Lower leg skin (tissue), 4 donors: ENCODE data around the gene SMIM32. TPM values are rescaled to one million over a fixed set of nuclear protein-coding genes. Genes with fewer than 3 reads are reported as not detected.

Experiments
- DNase-seq, 2 donors: peaks; one replicate each; pipeline ENCODE4 v3.0.0-alpha.2; 2019; ENCODE audit warnings: low spot score in 2 of 2
- H3K4me3 ChIP-seq: fragments of 200-600 bp; sonication (generic); 2 replicates; pipeline ENCODE4 v1.5.1; 2017; ENCODE audit warnings: mild to moderate bottlenecking, low read depth; ENCODE audit not compliant: poor library complexity, severe bottlenecking
- POLR2A ChIP-seq, 2 donors: fragments of 450-650 bp; IDR thresholded peaks; one replicate each; pipeline ENCODE4 v1.6.1; 2016 to 2017; ENCODE audit warnings: antibody characterized with exemption in 2 of 2, mild to moderate bottlenecking in 1 of 2, moderate library complexity in 1 of 2
- WGBS, 2 donors: methylation state at CpG; one replicate each; pipeline ENCODE4 v1.1.5; 2018; 5-methylcytosine and 5-hydroxymethylcytosine counted together
- intact Hi-C: fragments of 100-400 bp; cut with DNase I; formaldehyde crosslinking; loops from one replicate; pipeline ENCODE4 v1.15.0; 2023; ENCODE audit warnings: low total_unique reads
- total RNA-seq, 4 donors: library from RNA; depleted of rRNA; stranded (reverse); fragments of >200 nt; gene quantifications; one replicate each; pipeline ENCODE4 v1.1.0, GENCODE V29; 2016
- TF ChIP-seq, protein P1 (sequence below), 3 donors: fragments of 450-650 bp; IDR thresholded peaks; one replicate each; pipeline ENCODE4 v1.5.1; 2016; ENCODE audit warnings: antibody characterized with exemption in 3 of 3, mild to moderate bottlenecking in 3 of 3, moderate library complexity in 2 of 3

SMIM32 gene
- total RNA-seq, 4 donors from 2014 or later = not detected

DNA sequence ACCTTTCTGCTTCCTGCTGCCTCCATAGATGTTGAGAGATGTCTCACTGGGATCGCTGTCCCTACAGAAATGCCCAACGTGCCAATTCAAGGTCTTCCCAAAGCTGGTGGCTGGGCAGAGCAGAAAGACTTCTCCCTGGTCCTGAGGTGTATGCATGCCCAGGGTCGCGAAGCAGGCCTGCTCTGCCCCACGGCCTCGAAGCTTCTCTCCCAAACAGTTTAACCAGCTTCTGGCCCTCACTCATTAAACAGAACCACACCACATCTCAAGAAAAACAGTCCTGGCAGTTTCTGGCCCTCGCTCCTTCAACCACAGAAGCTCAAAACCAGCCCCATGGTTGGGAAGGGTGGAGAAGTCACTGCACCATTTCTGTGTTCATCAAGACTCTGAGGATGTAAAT is 14.7 kb upstream of the SMIM32 start:
- H3K4me3 ChIP-seq = no peak overlapping the region
- DNase-seq = peak in 1 of 2 donors; percentile 60
- TF ChIP-seq, protein P1, sequence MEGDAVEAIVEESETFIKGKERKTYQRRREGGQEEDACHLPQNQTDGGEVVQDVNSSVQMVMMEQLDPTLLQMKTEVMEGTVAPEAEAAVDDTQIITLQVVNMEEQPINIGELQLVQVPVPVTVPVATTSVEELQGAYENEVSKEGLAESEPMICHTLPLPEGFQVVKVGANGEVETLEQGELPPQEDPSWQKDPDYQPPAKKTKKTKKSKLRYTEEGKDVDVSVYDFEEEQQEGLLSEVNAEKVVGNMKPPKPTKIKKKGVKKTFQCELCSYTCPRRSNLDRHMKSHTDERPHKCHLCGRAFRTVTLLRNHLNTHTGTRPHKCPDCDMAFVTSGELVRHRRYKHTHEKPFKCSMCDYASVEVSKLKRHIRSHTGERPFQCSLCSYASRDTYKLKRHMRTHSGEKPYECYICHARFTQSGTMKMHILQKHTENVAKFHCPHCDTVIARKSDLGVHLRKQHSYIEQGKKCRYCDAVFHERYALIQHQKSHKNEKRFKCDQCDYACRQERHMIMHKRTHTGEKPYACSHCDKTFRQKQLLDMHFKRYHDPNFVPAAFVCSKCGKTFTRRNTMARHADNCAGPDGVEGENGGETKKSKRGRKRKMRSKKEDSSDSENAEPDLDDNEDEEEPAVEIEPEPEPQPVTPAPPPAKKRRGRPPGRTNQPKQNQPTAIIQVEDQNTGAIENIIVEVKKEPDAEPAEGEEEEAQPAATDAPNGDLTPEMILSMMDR (IDR thresholded peaks at IDR 0.05) = no peak
- TF ChIP-seq POLR2A (IDR thresholded peaks at IDR 0.05) = no peak
- 93 to 95% methylated on average over 7 of the region's 7 CpGs for WGBS, 2 donors
- intact Hi-C loops = loop anchor here (5.0 to 10.0 kb wide), 2 partner anchors 263 to 325 kb away; no protein-coding TSS in a partner anchor

DNA sequence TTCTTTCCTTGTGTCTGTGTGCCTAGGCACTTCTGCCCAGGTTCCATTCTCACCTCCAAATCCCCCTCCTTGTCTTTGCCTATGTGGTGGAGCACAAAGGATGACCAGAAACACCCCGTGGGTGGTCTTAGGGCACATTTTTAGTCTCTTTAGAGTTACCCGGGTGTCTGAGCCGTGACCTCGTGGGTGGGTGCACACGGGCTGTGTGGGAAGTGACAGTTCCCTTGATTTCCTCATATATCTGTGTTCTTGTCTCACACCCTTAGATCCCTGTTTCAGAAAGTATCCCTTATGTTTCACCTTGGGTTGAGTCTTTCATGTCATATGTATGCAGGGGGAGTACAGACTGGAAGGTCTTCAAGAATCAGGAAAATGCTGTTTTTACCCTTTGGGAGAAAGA is 13.4 kb upstream of the SMIM32 start:
- WGBS, 2 donors = 80 to 90% methylated on average over 5 of the region's 5 CpGs

DNA sequence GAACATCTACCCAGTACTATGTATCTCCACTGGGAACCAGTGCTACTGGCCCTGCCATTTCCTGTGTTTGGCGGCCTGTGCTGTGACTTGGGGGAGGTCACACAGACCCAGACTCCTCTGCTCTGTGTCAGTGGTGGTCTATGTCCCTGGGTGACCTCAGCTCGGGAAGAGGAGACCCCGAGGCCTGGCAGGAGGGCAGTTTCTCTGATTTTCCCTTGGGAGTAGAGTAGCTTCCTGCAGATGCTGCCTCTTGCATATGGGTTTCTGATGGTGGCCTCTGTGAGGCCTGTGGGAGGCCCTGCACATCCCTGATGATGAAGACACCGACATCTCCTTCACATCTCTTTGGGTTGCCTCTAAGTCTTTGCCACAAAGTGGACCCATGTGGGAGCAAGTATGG is 13.0 kb upstream of the SMIM32 start:
- intact Hi-C loops = loop anchor here (5.0 to 10.0 kb wide), 2 partner anchors 261 to 324 kb away; no protein-coding TSS in a partner anchor
- no peak overlapping the region for H3K4me3 ChIP-seq
- peak in 1 of 2 donors; percentile 46 for DNase-seq
- TF ChIP-seq POLR2A (IDR thresholded peaks at IDR 0.05) = no peak
- TF ChIP-seq, protein P1 (IDR thresholded peaks at IDR 0.05) = no peak
- 92 to 94% methylated on average over 4 of the region's 4 CpGs for WGBS, 2 donors

More for the DNA sequence above, 13.4 kb upstream of the SMIM32 start:
- DNase-seq = peak in 1 of 2 donors; percentile 32
- TF ChIP-seq POLR2A (IDR thresholded peaks at IDR 0.05) = no peak
- TF ChIP-seq, protein P1 (IDR thresholded peaks at IDR 0.05) = no peak
- H3K4me3 ChIP-seq = no peak overlapping the region
- intact Hi-C loops = loop anchor here (5.0 to 10.0 kb wide), 2 partner anchors 262 to 324 kb away; no protein-coding TSS in a partner anchor

DNA sequence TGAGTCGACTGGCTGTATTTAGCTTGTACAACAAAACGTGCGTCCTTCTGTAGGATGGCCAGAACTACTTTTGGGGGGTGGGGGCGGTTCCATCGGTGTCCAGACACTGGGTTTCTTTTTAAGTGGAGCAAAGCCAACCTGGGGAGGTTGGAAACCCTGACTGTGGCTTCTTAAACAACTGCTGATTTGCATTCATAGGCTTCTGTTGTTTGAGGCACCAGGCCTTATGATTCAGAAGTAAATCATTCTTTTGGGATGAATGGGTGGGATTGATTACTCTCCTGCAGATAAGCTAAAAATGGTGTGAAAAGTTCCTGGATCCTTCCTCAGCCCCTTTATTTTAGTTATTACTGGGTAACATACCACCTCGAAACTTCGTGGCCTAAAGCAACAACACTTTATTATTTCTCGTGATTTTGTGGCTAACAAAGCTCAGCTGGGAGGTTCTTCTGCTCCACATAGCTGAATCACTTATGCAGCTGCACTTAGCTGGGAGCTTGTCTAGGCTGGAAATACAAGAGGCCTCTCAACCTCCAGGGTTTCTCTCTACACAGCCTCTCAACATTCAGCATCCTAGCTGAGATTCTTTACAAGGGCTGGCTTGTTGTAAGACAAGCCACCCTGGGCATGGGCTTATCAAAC is 12.2 kb upstream of the SMIM32 start:
- no peak for DNase-seq
- intact Hi-C loops = loop anchor here (5.0 to 10.0 kb wide), 2 partner anchors 260 to 323 kb away; no protein-coding TSS in a partner anchor
- no peak for TF ChIP-seq POLR2A (IDR thresholded peaks at IDR 0.05)
- TF ChIP-seq, protein P1 (IDR thresholded peaks at IDR 0.05) = no peak
- 93 to 95% methylated on average over 8 of the region's 8 CpGs for WGBS, 2 donors
- no peak overlapping the region for H3K4me3 ChIP-seq

DNA sequence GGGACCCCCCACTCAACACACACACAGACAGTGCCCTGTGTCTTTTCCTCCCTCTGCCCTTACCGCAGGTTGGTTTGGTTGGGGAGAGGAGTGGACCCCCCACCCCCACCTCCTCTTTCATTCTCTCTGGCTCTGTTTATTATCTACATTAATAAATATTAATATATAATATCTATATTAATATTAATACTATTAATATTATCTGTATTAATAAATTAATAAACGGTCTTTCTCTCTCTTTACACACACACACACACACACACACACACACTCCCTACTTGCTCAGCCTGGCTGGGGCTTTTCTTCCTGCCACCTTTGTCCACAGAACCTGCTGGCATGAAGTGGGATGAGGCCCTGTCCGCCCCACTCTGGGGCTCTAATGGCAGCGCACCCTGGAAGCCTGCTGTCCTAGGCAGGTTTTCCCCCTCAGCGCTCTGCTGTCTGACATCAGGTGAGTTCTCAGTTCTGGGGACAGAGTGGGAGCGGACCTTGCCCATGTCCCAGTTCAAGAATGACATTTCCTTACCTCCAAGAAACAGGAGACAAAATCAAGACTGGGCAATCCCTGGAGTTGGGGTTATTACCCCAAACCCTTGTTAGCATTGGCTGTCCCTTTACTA is 10.5 kb upstream of the SMIM32 start:
- TF ChIP-seq, protein P1 (IDR thresholded peaks at IDR 0.05) = no peak
- TF ChIP-seq POLR2A (IDR thresholded peaks at IDR 0.05) = no peak
- intact Hi-C loops = loop anchor here (10.0 kb wide), 1 partner anchor 259 kb away; no protein-coding TSS in a partner anchor
- DNase-seq = peak in 1 of 2 donors; percentile 45
- WGBS, 2 donors = 91 to 92% methylated on average over 6 of the region's 6 CpGs
- H3K4me3 ChIP-seq = no peak overlapping the region
